Activated CD4-positive, alpha-beta T cell treated with anti-CD3 and anti-CD28 coated beads, Interleukin-2, Interleukin-4, amounts not matched to agents 100 ng/mL and 50 ng/mL, durations not matched to agents 16 hours and 8 hours (primary cell): Measurements from ENCODE around the gene SLC1A1.
A peak's percentile ranks its signal among the peaks of the same experiment; 100 is the strongest.
"Not testable (repeated sequence)": the region's sequence is repeated elsewhere in the genome, so short reads cannot be mapped to it uniquely, and the experiment has no call there.

Experiments used
- DNase-seq: peaks from one replicate; pipeline ENCODE4 v3.0.0-alpha.2; 2020; ENCODE audit warnings: low spot score

Gene SLC1A1

DNA sequence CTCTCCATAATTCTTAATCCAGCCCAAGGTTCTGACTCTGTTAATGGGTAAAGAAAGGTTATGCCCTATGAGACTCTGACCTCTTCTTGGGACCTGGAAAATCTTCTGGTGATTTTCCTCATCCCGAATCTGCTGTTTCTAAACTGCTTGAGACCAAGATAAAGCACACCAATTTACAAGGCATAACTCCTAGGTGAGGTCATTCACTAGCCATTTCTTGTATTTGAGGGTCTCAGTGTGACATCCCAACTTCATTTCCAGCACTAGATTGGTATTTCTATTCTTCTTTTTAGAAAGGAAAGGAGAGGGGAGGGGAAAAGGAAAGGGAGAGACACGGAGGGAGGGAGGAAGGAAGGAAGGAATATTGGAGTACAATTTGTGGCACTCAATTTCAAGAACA, 51.6 kb downstream of the SLC1A1 start:
- no peak for DNase-seq

DNA sequence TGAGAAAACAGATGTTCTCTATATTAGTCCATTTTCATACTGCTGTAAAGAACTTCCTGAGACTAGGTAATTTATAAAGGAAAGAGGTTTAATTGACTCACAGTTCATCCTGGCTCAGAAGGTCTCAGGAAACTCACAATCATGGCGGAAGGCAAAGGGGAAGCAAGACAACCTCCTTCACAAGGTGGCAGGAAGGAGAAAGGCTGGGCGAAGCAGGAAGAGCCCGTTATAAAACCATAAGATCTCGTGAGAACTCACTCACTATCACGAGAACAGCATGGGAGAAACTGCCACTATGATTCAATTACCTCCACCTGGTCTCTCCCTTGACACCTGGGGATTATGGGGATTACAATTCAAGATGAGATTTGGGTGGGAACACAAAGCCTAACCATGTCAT, 54.4 kb downstream of the SLC1A1 start:
- DNase-seq = not testable (repeated sequence)

DNA sequence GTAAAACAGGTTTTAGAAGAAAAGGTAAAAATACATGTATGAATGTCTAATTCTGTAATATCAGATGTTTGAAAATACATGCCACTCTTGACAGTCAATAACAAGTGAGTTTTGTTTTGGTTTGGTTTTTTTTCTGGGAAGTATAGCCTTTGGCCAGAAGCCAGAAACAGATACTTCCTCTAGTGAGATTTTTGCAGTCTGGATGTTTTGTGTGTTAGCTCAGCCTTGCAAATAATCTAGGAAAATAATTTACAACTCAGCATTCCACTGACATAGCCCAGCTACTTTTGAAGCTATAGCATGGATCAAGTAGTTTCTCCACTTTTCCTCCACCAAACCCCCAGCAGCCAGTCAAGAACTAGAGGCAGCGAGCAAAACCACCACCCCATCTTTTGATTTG, 56.7 kb downstream of the SLC1A1 start:
- DNase-seq = no peak

DNA sequence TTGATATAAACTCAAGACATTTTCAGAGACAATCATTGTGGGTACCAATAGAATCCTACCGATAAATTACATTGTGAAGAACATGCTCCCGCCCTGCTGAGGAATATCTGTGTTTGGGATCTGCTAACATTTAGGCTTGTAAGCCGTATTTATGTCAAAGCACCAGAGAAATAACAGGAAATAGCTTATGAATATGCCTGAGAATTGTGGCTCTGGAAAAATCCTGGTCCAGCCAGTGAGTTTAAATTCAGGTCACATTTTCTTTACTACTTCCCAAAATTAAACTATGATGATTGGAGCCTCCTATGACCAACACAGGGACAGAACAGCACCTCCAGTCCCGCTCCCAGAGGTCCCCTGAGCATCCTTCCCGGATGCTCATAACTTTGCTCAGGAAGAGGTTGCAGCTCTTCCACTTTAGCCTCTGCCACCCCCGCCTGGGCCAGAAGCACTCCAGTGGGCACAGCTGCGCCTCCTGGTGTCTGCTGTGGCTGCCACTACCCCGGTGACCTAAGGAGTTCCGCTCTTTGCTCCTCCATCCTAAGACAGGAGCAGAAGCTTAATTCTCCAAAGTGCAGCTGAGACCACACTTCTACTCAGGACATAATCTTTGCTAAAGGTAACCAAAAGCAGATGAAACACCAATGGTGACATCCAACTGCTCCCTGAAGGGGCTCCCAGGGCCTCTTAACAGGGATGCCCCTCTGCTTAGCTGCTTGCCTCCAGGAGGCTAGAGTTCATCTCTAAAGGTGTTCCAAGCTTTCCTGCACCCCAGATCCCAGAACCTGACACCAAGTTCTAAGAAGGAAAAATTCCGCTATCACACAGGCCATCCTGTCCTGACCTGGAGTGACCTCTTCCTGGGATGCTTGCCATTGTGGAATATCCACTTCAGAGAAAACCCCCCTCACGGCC, 58.8 kb downstream of the SLC1A1 start:
- no peak for DNase-seq

DNA sequence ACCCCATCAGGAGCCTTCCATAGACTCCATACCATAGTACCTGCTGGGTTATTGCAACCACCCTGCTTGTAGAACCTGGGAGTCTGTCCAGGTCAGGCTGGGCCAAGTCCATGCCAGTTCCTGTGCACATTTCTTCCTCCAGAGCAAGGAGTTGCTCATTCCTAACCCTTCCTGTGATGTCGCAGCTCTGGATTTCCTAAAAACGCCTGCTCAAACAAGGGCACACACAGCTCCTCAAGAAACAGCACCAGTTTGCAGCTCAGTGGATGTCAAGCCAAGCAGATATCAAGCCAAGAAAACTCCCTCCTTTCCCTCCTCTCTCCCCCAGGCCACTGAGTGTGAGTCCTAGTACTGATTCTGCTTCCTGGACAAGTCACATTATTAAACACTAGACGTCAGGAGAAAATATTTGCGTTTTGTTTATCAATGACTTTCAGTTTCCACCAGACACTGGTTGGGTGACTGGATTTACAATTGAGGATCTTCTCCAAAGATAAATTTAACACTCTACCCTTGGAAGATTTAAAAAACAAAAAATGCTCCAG, 59.6 kb downstream of the SLC1A1 start:
- DNase-seq = no peak

DNA sequence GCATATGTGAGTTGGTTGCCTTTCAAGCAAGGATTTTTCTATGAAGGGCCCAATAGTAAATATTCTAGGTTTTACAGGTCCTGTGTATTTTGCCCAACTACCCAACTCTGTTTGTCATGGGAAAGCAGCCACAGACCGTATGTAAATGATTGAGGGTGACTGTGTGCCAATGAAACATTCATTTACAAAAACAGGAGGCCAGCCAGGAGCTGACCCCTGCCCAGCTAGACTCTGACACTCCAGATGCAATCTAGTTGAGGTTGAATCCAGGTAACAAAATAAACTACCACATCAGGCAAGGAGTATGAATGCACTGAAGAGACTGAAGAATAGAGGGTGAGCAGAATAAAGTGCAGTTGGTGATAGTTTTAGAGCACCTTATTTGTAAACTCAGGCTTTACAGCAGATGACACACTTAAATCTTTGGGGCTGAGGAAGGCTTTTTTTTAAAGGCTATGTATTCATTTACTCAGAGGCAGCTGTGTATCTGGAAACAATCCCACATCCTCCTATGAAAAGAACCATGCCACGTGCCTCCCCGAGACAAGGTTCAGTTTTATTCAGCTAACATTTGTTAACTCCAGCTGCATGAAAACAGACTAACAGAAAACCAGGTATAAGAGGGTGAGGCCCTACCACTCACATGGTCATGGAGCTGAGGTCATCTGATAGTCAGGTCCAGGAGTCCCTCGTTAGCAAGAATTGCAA, 60.7 kb downstream of the SLC1A1 start:
- DNase-seq = no peak

DNA sequence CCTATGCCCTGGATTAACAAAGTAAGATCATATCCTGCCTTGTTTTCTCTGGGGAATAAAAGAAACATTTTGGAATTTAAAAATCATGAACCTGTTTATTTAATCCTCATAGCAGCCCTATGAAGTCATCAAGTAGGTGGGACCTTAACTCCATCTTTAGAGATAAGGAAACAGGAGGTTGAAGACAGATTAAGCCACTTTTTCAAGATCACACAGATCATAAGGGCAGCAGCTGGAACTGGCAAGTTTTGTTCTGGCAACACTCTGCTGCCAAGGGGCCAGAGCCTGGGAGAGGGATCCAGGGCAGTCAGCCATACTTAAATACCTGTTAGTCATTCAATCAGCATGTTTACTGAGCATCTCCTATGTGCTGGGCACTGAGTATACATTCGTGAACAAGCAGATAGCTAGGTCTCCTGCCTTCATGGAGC, 63.7 kb downstream of the SLC1A1 start:
- no peak for DNase-seq

DNA sequence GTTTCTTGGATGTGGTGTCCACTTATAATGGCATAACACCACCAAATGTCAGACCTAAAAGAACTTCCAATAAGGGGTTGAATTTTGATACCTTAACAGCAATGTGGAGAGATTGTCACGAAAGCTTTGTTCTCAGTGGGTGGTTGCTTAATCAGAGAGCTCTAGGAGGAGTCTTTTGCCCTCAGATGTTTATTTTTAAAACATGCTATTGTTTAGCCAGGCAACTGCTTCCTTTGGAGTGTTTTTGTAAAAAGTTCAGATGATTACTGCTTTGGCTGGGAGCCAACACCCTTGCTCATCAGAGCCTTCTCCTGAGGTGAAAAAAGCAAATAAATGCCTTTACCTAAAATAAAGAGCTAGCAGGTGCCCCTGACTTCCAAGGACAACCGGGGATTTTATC, 65.0 kb downstream of the SLC1A1 start:
- no peak for DNase-seq

DNA sequence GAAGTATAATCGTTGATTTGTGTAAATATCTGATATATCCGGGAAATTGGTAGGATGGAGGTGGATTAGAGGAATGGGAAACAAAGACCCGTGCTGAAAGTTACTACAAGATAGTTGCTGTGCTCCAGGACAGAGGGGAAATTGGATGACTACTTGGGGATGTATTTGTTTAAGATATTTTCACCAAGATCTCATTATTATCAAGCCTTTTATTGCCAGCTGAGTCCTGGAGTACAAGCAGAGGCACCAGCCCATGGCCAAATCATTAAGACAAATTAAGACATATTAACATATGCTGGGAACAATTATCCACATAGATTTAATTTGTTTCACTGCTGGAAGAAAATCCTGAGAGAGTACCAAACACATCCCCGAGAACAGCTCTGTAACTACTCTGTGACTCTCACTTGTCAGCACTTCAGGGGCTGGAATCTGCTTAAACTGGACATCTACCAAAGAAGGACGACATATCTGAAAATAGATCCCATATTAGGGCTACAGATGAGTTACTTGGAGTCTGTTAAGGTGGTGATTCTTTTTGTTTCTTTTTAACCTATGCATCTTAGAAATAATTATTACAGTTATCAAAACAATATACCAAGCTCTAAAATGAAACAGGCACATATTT, 68.2 kb downstream of the SLC1A1 start:
- no peak for DNase-seq

DNA sequence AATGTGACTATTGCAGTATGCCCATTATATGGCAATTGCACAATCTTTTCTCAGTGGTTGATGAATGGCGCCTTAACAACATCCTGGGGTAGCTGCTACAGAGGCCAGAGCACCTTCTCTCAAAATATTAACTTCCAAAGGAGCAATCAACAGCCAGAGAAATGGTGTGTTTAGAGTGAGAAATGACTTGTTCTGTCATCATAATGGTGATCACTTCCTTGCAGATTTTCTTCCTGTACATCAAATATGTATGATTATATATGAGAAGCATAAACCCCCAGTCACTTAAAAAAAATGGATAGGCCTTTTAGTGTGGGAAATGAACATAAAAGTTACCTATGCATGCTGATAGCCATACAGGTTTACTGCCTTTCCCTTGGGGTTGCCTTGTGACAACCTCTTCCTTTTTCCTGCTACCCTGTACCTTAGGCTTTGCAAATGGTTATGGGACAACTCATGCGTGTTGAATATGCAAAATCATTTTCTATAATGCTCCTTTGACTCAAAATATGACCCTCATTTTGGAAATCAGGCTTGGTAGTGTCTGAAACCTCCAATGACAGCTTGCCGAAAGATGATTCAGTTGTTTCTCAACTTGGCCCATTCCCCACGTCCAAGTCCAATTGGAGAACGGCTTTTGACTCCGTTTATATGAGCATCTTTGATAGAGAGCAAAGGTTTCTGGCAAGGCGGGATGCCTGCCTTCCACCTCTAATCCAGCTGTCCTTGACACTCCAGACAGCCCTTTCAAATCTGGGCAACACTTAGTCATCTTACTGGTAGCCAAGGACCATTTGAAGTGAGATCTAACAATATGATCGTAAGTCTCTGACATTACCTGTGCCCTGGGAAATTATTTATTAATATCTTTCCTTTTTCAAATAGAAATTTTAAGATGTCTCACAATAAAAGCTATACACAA, 69.3 kb downstream of the SLC1A1 start:
- DNase-seq = no peak

DNA sequence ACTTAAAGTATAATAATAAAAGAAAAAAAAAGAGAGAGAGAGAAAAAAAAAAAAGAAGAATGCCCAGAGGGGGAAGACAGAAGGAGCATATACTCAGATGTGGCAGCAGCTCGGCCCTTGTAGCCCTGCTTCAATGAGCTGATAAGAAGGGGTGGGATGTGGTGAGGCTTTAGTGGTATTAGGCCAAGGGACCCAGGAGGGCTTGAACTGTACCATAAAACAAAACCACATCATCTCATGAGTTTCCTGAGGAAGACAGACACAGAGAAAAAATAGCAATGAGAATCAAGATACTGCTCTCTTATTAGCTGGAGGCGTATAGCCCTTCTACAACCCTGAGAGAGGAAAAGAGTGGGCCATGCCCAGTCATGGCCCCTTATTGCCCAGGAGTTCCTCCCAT, 72.8 kb downstream of the SLC1A1 start:
- DNase-seq = no peak

DNA sequence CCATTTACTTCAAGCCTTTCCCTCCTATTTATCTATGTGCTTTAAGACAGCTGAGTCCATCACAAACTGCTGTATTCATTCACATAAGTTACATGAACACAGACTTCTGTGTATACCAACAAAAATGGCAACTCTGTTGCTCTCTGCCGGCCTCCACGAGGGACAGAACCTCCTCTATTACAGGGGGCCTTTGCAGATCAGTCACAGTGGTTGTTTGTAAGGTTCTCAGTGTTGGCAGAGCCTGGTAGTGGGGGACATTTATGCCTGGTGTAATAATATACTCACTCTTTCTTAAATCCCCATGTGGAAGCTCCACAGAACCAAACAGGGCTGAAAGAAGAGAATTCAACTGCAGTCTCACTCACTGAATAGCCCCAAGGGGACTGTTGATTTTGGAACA, 76.5 kb downstream of the SLC1A1 start:
- DNase-seq = no peak

DNA sequence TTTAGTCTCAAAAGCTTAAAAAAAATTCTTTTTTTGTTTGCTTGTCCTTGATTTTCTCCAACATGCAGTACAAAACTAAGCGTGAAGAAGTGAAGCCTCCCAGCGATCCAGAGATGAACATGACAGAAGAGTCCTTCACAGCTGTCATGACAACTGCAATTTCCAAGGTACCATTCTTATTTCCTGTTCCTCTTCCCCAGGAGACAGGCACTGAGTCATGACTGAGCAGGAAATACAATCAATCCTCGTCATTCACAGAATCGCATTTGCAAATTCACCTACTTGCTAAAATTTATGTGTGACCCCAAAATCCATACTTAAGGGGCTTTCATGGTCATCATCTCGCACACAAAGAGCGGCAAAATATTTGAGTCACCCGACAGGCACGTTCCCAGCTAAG, 77.3 kb downstream of the SLC1A1 start:
- no peak for DNase-seq

DNA sequence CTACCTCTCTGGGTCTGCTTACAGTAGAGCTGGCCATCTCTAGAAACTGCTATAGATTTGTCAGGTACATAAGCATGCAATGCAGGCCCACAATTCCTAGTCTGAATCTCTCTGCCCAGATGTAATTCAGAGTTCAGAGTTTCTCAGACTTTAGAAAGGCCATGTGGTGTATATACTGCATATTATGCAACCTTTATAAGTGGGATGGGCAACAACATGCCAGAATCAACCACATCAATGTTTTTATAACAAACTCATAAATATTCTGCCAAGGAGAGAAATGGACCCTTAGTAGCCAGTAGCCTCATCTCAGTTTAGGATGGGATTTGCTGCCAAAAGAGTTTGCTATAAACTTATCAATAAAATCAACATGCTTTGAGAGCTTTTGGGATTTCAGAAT, 78.8 kb downstream of the SLC1A1 start:
- no peak for DNase-seq

DNA sequence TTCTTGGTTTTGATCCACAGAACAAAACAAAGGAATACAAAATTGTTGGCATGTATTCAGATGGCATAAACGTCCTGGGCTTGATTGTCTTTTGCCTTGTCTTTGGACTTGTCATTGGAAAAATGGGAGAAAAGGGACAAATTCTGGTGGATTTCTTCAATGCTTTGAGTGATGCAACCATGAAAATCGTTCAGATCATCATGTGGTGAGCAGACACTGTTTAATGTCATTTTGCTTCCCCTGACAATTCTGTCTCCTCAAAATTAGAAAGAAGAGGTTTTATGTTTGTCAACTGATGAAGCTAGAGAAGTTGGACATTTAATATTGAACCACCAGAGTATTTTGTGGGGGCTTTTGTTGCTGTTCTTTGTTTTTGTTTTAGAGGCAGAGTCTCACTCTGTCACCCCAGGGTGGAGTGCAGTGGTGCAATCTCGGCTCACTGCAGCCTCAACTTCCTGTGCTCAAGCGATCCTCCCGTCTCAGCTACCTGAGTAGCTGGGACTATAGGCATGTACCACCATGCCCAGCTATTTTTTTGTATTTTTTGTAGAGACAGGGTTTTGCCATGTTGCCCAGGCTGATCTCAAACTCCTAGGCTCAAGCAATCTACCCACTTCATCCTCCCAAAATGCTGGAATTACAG, 82.0 kb downstream of the SLC1A1 start:
- no peak for DNase-seq

DNA sequence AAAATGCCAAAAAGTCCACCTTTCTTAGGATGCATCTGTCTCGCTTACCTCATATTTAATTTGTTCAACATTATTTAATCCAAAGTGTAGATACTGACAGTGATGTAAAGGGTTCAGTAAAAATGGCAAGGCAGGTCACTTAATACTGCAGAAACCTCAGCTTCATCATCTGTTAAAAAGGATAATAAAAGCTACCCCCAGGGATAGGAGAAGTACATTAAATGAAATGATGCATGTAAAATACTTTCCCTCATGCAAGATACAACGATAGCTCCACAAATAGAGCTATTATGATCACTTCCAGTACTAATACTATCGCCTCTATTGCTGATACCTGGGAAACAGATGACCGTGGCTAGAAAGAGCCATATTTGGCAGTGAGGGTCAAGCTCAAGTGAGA, 82.9 kb downstream of the SLC1A1 start:
- DNase-seq = no peak

DNA sequence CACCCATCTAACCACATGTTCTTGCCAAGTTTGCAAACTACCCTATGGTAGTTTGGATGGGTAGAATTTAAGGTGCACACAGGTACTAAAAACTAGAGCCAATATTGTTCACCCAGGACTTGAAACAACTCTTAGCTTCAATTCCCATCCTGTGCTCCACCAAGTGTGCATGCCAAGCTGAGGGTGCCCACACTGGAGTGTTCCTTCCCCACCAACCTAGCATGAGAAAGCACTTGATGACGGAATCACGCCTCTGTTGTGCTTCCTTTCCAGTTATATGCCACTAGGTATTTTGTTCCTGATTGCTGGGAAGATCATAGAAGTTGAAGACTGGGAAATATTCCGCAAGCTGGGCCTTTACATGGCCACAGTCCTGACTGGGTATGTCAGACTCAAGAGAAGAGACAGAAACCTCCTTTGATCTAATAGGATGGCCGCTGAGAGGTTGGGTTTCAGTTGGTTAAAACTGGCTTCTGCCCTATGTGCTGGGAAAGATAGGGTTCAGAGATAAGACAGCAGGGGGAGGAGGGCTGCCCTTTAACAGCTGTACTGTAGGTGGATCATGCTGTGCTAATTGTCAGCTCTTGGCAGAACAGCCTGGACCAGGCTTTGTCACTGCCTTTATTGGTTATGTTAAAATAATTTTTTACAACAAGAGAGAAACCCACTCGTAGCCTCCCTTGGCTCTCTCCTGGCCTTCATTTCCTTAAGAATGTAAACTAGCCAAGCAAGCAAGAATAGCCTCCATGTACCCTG, 83.5 kb downstream of the SLC1A1 start:
- no peak for DNase-seq

DNA sequence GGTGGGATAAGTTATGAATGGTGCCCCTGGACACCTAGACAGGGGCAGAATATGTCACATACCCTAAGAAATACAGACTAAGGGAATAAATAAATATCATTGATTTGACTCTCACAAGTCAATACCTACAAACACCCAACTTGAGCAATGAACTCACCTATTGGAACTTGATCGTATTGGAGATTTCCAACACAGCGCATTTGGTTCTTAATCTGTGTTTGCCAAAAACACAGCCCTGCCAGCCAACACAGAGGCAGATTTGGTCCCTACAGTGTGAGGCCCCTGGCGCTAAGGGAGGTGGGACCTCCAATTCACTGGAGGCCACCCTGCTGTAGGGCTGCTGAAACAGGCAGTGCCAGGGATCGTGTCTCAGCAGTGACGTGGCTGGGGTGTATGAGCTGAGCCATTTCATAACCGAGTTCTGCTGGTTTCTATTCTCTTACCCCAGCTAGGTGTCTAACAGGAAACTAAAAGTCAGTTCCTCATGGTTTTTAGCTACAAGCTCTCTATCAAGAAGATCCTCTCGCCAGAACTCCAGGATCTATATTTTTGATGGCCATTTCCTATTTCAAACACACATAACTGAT, 84.5 kb downstream of the SLC1A1 start:
- DNase-seq = peak; percentile 6

DNA sequence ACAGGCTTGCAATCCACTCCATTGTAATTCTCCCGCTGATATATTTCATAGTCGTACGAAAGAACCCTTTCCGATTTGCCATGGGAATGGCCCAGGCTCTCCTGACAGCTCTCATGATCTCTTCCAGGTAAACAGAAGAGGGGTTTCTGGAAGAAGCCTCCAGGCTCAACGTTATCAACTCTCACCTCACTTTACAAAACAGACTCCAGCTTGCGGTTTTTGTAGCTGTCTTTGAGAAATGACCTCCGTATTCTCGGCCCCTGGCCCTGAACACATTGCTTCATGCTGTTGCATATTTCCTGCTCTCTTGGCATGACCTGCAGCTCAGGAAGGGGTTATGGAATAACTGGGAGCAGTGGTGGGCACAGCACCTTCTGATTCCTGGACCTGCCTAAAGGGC, 85.7 kb downstream of the SLC1A1 start:
- DNase-seq = no peak

DNA sequence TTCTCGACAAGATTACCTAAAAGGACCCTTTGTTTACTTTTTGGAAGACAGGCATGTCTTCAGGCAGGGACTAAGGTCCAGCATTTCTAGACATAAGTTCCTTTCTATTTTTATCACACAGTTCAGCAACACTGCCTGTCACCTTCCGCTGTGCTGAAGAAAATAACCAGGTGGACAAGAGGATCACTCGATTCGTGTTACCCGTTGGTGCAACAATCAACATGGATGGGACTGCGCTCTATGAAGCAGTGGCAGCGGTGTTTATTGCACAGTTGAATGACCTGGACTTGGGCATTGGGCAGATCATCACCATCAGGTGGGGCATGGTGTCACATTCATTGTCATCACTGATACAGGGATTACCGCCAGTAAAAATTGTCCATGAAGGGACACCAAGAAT, 86.2 kb downstream of the SLC1A1 start:
- no peak for DNase-seq
